GM19351 (cell line): Measurements from ENCODE around the gene ZNF467.

Experiments used
- ATAC-seq: cut with Tn5 transposase; IDR thresholded peaks from one replicate; pipeline ENCODE4 v1.9.1; 2021; ENCODE audit warnings: mild to moderate bottlenecking, moderate library complexity; ENCODE audit not compliant: unreplicated experiment

Gene ZNF467

GRCh38 chr7:149787428-149788299, 14.3 kb upstream of the ZNF467 start:
- no peak for ATAC-seq

GRCh38 chr7:149785983-149786382, 12.6 kb upstream of the ZNF467 start:
- no peak for ATAC-seq

GRCh38 chr7:149785402-149785801, 12.0 kb upstream of the ZNF467 start:
- no peak for ATAC-seq

GRCh38 chr7:149784251-149784608, 10.8 kb upstream of the ZNF467 start:
- ATAC-seq = no peak

- ATAC-seq = no peak
Measured at GRCh38 chr7:149783386-149784250, 10.2 kb upstream of the ZNF467 start.

- no peak for ATAC-seq
Measured at GRCh38 chr7:149782682-149783345, 9.4 kb upstream of the ZNF467 start.

- ATAC-seq = no peak
Measured at GRCh38 chr7:149781921-149782320, 8.5 kb upstream of the ZNF467 start.

GRCh38 chr7:149780636-149781419, 7.4 kb upstream of the ZNF467 start:
- peak; percentile 57 for ATAC-seq

GRCh38 chr7:149780056-149780455, 6.7 kb upstream of the ZNF467 start:
- ATAC-seq = no peak

- no peak for ATAC-seq
Measured at GRCh38 chr7:149779502-149779805, 6.1 kb upstream of the ZNF467 start.

- ATAC-seq = no peak
Measured at GRCh38 chr7:149778696-149779501, 5.5 kb upstream of the ZNF467 start.

- no peak for ATAC-seq
Measured at GRCh38 chr7:149778327-149778637, 4.9 kb upstream of the ZNF467 start.

- ATAC-seq = no peak
Measured at GRCh38 chr7:149777551-149778326, 4.4 kb upstream of the ZNF467 start.

GRCh38 chr7:149776848-149777407, 3.5 kb upstream of the ZNF467 start:
- ATAC-seq = no peak

- no peak for ATAC-seq
Measured at GRCh38 chr7:149776289-149776688, 2.9 kb upstream of the ZNF467 start.

- ATAC-seq = no peak
Measured at GRCh38 chr7:149775176-149775556, 1.8 kb upstream of the ZNF467 start.

GRCh38 chr7:149774237-149775175, 1.1 kb upstream of the ZNF467 start:
- ATAC-seq = no peak

- no peak for ATAC-seq
Measured at GRCh38 chr7:149772956-149773434, 393 bp downstream of the ZNF467 start.
